Motor neuron (in vitro differentiated cells): ENCODE results near the gene PRDM16. TPM values are rescaled to one million over a fixed set of nuclear protein-coding genes. Genes with fewer than 3 reads are reported as not detected.
"Not testable (repeated sequence)": the region's sequence is repeated elsewhere in the genome, so short reads cannot be mapped to it uniquely, and the experiment has no call there.

ENCODE experiments used
- ATAC-seq, 8 experiments: fragments of 200-7000 bp; cut with Tn5 transposase; replicated peaks in 6 of 8; 2 replicates each; pipeline ENCODE4 v1.8.0; 2021; ENCODE audit warnings: mild to moderate bottlenecking in 8 of 8, moderate library complexity in 8 of 8
- H3K27ac ChIP-seq, 2 donors: fragments of 250-450 bp; sonication (Bioruptor Pico); 2 replicates each; pipeline ENCODE4 v1.9.0; 2021; ENCODE audit warnings: antibody characterized with exemption in 2 of 2, mild to moderate bottlenecking in 2 of 2, moderate library complexity in 1 of 2
- H3K4me1 ChIP-seq, 2 donors: fragments of 250-450 bp; sonication (Bioruptor Pico); replicated peaks in 1 of 2; 2 replicates each; pipeline ENCODE4 v1.6.1; 2021; ENCODE audit warnings: antibody characterized with exemption in 2 of 2, mild to moderate bottlenecking in 2 of 2, moderate library complexity in 1 of 2
- H3K4me3 ChIP-seq, 5 donors: fragments of 250-450 bp; sonication (Bioruptor Pico); 2 replicates each; pipeline ENCODE4 v1.9.0; 2021; ENCODE audit warnings: antibody characterized with exemption in 5 of 5, mild to moderate bottlenecking in 5 of 5, moderate library complexity in 4 of 5
- WGBS, 10 experiments: fragments of 450-650 bp; shearing (Covaris generic); methylation state at CpG; one replicate each; pipeline ENCODE4 v1.0.0; 2022; 5-methylcytosine and 5-hydroxymethylcytosine counted together
- in situ Hi-C, 9 experiments: fragments of 400-800 bp; cut with MboI; loops; one replicate each; pipeline ENCODE4 v1.15.0; 2021; ENCODE audit warnings: low sequenced_read_pairs in 9 of 9, low pct_unique_long_range_greater_than_20kb in 2 of 9; ENCODE audit not compliant: unreplicated experiment in 9 of 9
- total RNA-seq, 8 experiments: library from RNA; unstranded; fragments of 300-600 nt; gene quantifications; 2 replicates each; pipeline versions ENCODE4 v1.2.3 to v1.2.4, GENCODE V29; 2022

The PRDM16 gene
- total RNA-seq, 8 experiments from 2014 or later: 0.18 to 2.9 (median 0.42) TPM

DNA sequence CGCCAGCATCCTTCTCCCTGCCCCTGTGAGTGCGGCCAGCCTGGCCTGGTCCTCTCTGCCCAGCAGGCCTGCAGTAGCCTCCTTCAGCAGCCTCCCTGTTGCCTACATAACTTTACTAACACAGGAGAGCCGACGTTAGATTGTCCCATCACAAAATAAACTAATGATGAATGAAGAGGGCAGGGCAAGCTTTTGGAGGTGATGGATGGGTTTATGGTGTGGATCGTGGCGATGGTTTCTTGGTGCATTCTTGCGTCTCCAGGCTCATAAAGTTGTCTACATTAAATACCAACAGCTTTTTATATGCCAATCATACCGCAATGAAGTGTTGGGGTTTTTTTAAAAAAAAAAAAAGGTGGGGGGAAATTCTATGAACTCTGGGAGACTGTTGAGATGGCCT is 164.5 kb downstream of the PRDM16 start:
- Histone ChIP-seq H3K27ac (no peak overlapping the region), H3K4me1 (peaks cover 0 to 24% of the 10 kb centered on the region in 2 donors), H3K4me3 (no peak overlapping the region)
- in situ Hi-C loops: no loop called here
- WGBS, 10 experiments: 20 to 100% (median 69%) methylated on average over 1 to 8 of the region's 8 CpGs; no CpG with 5 or more reads in 2 of the 10 experiments
- no peak for ATAC-seq

- peaks cover 0 to 17% of the 10 kb centered on the region in 2 donors for H3K4me1 ChIP-seq
- no peak for ATAC-seq
- H3K4me3 ChIP-seq: no peak overlapping the region
- WGBS, 10 experiments: 42 to 100% (median 76%) methylated on average over 1 to 2 of the region's 15 CpGs; no CpG with 5 or more reads in 6 of the 10 experiments
- in situ Hi-C loops: no loop called here
- no peak overlapping the region for H3K27ac ChIP-seq
Measured at GRCh38 chr1:3234281-3234680, 165.3 kb downstream of the PRDM16 start.

DNA sequence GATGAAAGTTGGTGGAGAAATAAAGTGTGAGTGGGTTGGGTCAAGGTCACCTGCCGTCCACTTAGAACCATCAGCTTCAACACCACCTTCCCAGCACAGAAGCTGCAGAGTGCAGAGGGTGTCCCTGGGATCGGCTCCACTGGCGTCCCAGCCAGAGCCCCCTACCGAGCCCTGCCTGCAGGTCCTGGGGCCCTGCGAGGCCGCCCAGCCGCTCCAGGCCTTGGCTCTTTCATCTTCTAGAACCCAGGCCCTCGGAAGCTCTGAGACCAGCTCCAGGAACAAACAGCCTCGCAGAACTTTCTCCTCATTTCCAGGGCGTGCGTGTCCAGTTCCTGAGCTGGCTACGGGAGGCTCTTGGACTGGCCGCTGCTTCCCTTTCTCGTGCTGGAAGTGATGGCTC is 166.0 kb downstream of the PRDM16 start:
- no peak overlapping the region for H3K27ac ChIP-seq
- H3K4me1 ChIP-seq: peaks cover 0 to 12% of the 10 kb centered on the region in 2 donors
- 65 to 95% (median 71%) methylated on average over 5 to 13 of the region's 14 CpGs; no CpG with 5 or more reads in 5 of the 10 experiments for WGBS, 10 experiments
- no peak for ATAC-seq
- in situ Hi-C loops: no loop called here
- H3K4me3 ChIP-seq: no peak overlapping the region

GRCh38 chr1:3235496-3235895 is 166.5 kb downstream of the PRDM16 start:
- in situ Hi-C loops: no loop called here
- 52 to 68% (median 61%) methylated on average over 2 to 6 of the region's 15 CpGs; no CpG with 5 or more reads in 6 of the 10 experiments for WGBS, 10 experiments
- Histone ChIP-seq H3K27ac (no peak overlapping the region), H3K4me3 (no peak overlapping the region), H3K4me1 (peaks cover 0 to 12% of the 10 kb centered on the region in 2 donors)
- ATAC-seq: peak in 1 of 8 experiments; percentile 14

GRCh38 chr1:3236361-3236760 is 167.4 kb downstream of the PRDM16 start:
- no peak for ATAC-seq
- Histone ChIP-seq H3K27ac (no peak overlapping the region), H3K4me3 (no peak overlapping the region), H3K4me1 (peaks cover 0 to 12% of the 10 kb centered on the region in 2 donors)
- WGBS, 10 experiments: 33 to 74% methylated on average over 3 to 7 of the region's 9 CpGs; no CpG with 5 or more reads in 8 of the 10 experiments
- in situ Hi-C loops: no loop called here

GRCh38 chr1:3236955-3237354 is 168.0 kb downstream of the PRDM16 start:
- no peak for ATAC-seq
- no peak overlapping the region for H3K27ac ChIP-seq
- no peak overlapping the region for H3K4me3 ChIP-seq
- WGBS, 10 experiments: 33 to 100% (median 80%) methylated on average over 1 of the region's 7 CpGs; no CpG with 5 or more reads in 7 of the 10 experiments
- in situ Hi-C loops: no loop called here
- H3K4me1 ChIP-seq: peaks cover 0 to 9% of the 10 kb centered on the region in 2 donors

- Histone ChIP-seq H3K27ac (no peak overlapping the region), H3K4me1 (peaks cover 0 to 9% of the 10 kb centered on the region in 2 donors), H3K4me3 (no peak overlapping the region)
- in situ Hi-C loops: no loop called here
- 40 to 95% (median 83%) methylated on average over 1 to 15 of the region's 15 CpGs; no CpG with 5 or more reads in 5 of the 10 experiments for WGBS, 10 experiments
- no peak for ATAC-seq
Measured at GRCh38 chr1:3237570-3237969, 168.6 kb downstream of the PRDM16 start.

- Histone ChIP-seq H3K27ac (no peak overlapping the region), H3K4me3 (no peak overlapping the region), H3K4me1 (peaks cover 0 to 7% of the 10 kb centered on the region in 2 donors)
- ATAC-seq: peak in 2 of 8 experiments; percentile 38 to 53
- 69 to 100% (median 89%) methylated on average over 1 to 23 of the region's 28 CpGs; no CpG with 5 or more reads in 3 of the 10 experiments for WGBS, 10 experiments
- in situ Hi-C loops: no loop called here
Measured at GRCh38 chr1:3237994-3238702, 169.1 kb downstream of the PRDM16 start.

DNA sequence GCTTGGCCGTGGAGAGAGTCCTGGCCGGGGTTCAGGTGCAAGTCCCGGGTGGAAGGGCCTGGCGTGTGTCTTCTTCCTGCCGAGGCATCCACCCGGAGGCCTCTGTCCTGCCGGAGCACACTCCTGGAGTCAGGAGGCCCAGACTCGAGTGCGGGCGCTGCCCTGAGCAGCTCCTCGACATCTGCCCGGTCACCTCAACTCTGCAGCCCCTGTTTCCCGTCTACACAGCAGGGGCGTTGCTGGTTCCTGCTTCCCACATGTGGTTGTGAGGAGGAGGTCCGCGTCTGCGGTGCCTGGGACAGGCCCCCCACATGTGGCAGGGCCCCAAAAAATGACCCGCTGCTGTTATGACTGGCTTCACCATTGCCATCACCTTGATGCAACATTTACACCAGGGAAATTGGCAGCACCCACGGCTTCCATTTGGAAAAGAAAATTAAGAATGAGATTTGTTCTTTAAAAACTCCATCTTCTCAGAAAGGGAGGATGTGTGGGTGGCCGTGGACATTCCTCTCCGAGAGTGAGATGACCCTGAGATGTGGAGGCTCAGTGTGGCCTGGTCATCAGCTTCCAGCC is 169.8 kb downstream of the PRDM16 start:
- Histone ChIP-seq H3K4me3 (no peak overlapping the region), H3K4me1 (peaks cover 0 to 4% of the 10 kb centered on the region in 2 donors), H3K27ac (no peak overlapping the region)
- WGBS, 10 experiments: 33 to 96% (median 75%) methylated on average over 3 to 14 of the region's 21 CpGs; no CpG with 5 or more reads in 5 of the 10 experiments
- in situ Hi-C loops: no loop called here
- ATAC-seq: no peak

DNA sequence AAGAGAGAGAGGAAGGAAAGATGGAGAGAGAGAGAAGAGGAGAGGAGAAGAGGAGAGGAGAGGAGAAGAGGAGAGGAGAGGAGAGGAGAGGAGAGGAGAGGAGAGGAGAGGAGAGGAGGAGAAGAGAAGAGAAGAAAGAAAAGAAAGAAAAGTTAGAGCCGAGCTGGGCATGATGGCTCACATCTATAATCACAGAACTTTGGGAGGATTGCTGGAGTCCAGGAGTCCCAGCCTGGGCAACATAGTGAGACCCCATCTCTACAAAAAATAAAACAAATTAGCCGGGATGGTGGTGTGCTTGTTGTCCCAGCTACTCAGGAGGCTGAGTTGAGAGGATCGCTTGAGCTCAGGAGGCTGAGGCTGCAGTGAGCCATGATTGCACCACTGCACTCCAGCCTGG is 171.0 kb downstream of the PRDM16 start:
- in situ Hi-C loops, H3K4me3 ChIP-seq, H3K4me1 ChIP-seq, ATAC-seq, H3K27ac ChIP-seq: not testable (repeated sequence)
- 67 to 100% (median 86%) methylated on average over 1 to 2 of the region's 3 CpGs; no CpG with 5 or more reads in 5 of the 10 experiments for WGBS, 10 experiments

DNA sequence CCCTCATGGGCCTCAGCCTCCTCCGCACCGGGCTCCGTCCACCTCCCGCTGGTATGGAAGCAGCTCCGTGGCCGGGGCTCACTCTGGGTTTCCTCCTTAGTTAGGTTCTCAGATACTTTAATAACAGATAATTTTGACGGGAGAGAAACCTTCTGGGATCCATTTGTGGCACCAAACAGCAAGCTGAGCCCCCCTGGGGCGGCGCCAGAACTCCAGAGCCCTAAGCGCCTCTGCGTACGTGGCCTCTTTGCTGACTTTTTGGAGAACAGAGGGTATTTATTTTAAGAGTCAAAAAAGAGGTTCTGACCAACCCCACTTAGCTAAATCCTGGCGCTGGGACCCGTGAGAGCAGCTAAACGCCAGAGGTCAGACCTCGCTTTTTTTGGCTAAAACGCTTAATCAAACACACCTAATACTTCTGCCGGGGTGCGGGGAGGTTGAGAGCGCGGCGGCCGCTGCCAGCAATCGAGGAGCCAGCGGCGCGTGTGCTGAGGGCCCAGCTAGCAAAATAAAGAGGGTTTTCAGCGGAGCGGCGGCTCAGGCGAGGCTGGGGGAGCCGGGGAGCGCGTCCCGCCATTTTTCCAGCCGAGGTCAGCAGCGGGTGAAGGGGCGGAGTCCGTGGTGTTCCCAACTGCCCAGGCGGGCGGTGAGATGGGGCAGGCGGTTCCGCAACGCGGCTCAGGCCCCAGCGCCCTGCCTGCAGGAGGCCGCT is 171.7 kb downstream of the PRDM16 start:
- Histone ChIP-seq H3K27ac (no peak overlapping the region), H3K4me3 (no peak overlapping the region), H3K4me1 (peaks cover 0 to 1% of the 10 kb centered on the region in 2 donors)
- WGBS, 10 experiments: 28 to 88% (median 64%) methylated on average over 2 to 44 of the region's 47 CpGs; no CpG with 5 or more reads in 1 of the 10 experiments
- in situ Hi-C loops: no loop called here
- ATAC-seq: no peak

- 70% methylated on average over 2 of the region's 17 CpGs; no CpG with 5 or more reads in 9 of the 10 experiments for WGBS, 10 experiments
- in situ Hi-C loops: no loop called here
- ATAC-seq: no peak
Measured at GRCh38 chr1:3241236-3241550, 172.2 kb downstream of the PRDM16 start.

More at GRCh38 chr1:3241236-3241550, 172.2 kb downstream of the PRDM16 start:
- H3K4me1 ChIP-seq: peaks cover 0 to 4% of the 10 kb centered on the region in 2 donors
- H3K4me3 ChIP-seq: no peak overlapping the region
- H3K27ac ChIP-seq: no peak overlapping the region
